GM18951 (cell line): ENCODE data around the gene CT83.

Experiments used
- POLR2A ChIP-seq: IDR thresholded peaks from 4 replicates; pipeline ENCODE4 v1.6.1; 2011; ENCODE audit warnings: mild to moderate bottlenecking; ENCODE audit not compliant: insufficient read length, insufficient read depth; ENCODE audit errors: extremely low read depth
- in situ Hi-C: fragments of 300-500 bp; cut with MboI; formaldehyde crosslinking; loops from one replicate; pipeline ENCODE4 v1.12.0; 2022; ENCODE audit warnings: low sequenced_read_pairs, mixed read lengths, inconsistent platforms; ENCODE audit not compliant: unreplicated experiment

Gene CT83, protein sequence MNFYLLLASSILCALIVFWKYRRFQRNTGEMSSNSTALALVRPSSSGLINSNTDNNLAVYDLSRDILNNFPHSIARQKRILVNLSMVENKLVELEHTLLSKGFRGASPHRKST

GRCh38 chrX:116462822-116463221 is at the start of gene CT83:
Gene CT83 (minus strand): TSS chrX:116462976. CDS start chrX:116462856, 120 bp downstream.
- no peak for TF ChIP-seq POLR2A
- in situ Hi-C loops, result no loop called here

DNA sequence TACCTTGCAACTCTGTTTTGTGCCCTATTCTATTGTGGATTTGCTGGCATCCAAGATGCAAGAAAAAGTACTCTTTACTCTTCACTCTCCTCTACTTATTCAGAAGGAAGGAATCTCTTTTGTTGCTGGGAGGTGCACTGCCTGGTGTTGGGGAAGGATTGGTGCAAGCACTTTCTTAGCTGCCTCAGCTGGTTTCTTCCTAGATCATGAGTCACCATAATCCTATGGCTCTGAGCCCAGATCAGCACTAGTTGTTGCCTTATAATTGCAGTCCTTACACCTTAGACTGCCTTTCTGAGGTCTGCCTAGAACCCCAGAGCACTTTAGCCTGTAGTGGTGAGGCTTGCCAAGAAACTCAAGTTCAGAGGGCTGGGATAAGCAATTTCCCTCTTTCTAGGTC is 37.0 kb upstream of the CT83 start:
- TF ChIP-seq POLR2A, result no peak
- in situ Hi-C loops, result no loop called here

DNA sequence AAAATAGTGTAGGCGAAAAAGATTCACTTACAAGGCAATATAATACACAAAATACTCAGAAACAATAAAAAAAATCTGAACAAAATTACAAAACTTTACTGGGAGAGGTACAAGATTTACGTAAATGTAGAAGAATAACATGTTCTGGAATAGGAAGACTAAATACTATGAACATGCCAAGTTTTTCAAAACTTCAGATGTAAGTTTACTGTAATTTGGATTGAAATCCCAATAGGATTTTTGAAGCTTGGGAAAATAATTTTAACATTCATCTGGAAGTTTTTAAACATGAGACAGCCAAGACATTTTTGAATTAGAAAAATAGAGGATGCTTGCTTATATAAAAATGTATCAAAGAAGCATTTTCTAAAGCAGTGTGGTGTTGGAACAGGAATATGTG is 30.5 kb upstream of the CT83 start:
- in situ Hi-C loops, result no loop called here
- no peak for TF ChIP-seq POLR2A

GRCh38 chrX:116490104-116490503 is 27.3 kb upstream of the CT83 start:
- no peak for TF ChIP-seq POLR2A
- in situ Hi-C loops, result no loop called here

DNA sequence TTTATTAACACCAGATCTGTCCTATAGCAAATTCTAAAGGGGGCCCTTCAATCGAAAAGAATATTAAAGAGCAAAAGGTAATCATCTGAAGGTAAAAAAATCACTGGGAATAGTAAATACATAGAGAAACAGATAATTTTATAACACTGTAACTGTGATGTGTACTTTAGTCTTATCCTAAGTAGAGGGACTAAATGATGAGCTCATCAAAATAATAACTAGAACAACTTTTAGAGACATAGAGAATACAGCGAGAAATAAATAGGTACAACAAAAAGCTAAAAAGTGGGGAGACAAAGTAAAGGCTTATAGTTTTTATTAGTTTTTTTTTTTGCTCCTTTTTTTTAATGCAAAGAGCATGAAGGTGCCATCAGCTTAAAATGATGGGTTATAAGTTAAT is 17.3 kb upstream of the CT83 start:
- no peak for TF ChIP-seq POLR2A
- in situ Hi-C loops, result no loop called here

- in situ Hi-C loops, result no loop called here
Observed at GRCh38 chrX:116449156-116449555, 13.6 kb downstream of the CT83 start.

DNA sequence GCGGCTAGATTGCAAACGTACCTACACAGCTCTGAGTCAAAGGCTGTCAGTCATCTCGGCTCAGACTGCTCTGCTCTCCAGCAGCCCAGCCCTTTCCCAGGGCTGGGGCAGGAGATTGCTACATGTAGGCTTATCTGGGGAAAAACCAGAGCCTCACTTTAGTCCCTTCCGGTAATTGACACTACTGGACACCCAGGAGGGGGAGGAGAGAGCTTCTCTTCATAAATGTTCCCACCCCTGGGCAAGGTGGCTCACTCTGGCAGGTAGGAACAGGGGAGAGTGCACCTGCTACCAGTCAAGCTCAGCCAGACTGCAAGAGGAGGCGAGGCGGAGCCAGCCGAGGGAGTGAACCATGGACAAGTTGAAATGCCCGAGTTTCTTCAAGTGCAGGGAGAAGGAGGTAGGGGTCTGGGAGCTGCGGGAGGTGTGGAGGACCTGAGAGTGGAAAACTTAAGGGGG is 26.4 kb downstream of the CT83 start, which contains the start of gene SLC6A14:
Gene SLC6A14, plus strand, starts transcription at position 249 of the 459 bp plus-strand sequence. Its CDS starts 104 bp downstream, at position 353.
- no peak for TF ChIP-seq POLR2A
- in situ Hi-C loops, result no loop called here

More at GRCh38 chrX:116449156-116449555, 13.6 kb downstream of the CT83 start:
- no peak for TF ChIP-seq POLR2A

- in situ Hi-C loops, result no loop called here
- TF ChIP-seq POLR2A, result no peak
Observed at GRCh38 chrX:116435597-116435996, 27.2 kb downstream of the CT83 start.

- in situ Hi-C loops, result no loop called here
- no peak for TF ChIP-seq POLR2A
Observed at GRCh38 chrX:116427978-116428377, 34.8 kb downstream of the CT83 start.

DNA sequence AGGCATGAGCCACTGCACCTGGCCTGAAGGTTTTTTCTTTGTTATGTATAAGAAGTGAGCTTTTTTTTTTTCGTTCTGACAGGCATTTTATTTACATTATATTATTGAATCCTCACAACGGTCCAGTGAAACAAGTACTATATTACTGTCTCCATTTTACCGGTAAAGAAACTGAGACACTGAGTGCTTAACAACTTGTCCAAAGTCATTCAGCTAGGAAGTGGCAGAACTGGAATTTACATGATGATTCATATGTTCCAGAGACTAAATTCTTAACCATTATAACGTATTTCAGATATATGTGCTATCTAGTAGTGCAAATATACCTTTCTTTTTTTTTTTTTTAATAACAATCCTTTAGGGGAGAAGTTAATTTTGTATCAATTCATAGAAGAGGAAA is 44.8 kb downstream of the CT83 start:
- in situ Hi-C loops, result no loop called here
- TF ChIP-seq POLR2A, result no peak

- TF ChIP-seq POLR2A, result no peak
- in situ Hi-C loops, result no loop called here
Observed at GRCh38 chrX:116417214-116417613, 45.6 kb downstream of the CT83 start.

- no peak for TF ChIP-seq POLR2A
- in situ Hi-C loops, result no loop called here
Observed at GRCh38 chrX:116413273-116413672, 49.5 kb downstream of the CT83 start.
